IMR-90 (cell line): Measurements from ENCODE around the gene IL4R. TPM values are rescaled to one million over a fixed set of nuclear protein-coding genes. Genes with fewer than 3 reads are reported as not detected.

Experiments
- ATAC-seq: fragments of 200-7000 bp; cut with Tn5 transposase; 2 replicates; pipeline ENCODE4 v1.9.1; 2020; ENCODE audit warnings: low read depth, mild to moderate bottlenecking, moderate library complexity
- BruUV-seq: library from RNA; stranded (reverse); fragments of 400-500 nt; replicated peaks from 2 replicates; lab custom pipeline; 2021; lab: Mats Ljungman, UMichigan
- CTCF ChIA-PET: fragments of 300-600 bp; formaldehyde crosslinking; extraction: SDS; loops from one replicate; lab custom pipeline; 2021; ENCODE audit warnings: antibody characterized with exemption; lab: Yijun Ruan, JAX
- POLR2A ChIA-PET: fragments of 300-600 bp; sonication (Branson Sonifier 250); formaldehyde crosslinking; loops from one replicate; lab custom pipeline; 2022; ENCODE audit warnings: antibody characterized with exemption; ENCODE audit not compliant: unreplicated experiment; lab: Charles Lee
- DNase-seq: peaks from one replicate; pipeline ENCODE4 v3.0.0; 2013
- H2AFZ ChIP-seq: replicated peaks from 2 replicates; pipeline ENCODE3; 2013; ENCODE audit warnings: low read length, mild to moderate bottlenecking; ENCODE audit not compliant: poor library complexity
- H2AK5ac ChIP-seq: 2 replicates; pipeline ENCODE4 v1.6.1; 2013; ENCODE audit warnings: low read depth, low read length, inconsistent platforms
- H2AK9ac ChIP-seq: replicated peaks from 2 replicates; pipeline ENCODE3; 2013; ENCODE audit warnings: mild to moderate bottlenecking, low read depth, low read length, moderate library complexity; ENCODE audit not compliant: poor library complexity
- H2BK120ac ChIP-seq: 2 replicates; pipeline ENCODE4 v1.6.1; 2013; ENCODE audit warnings: low read depth, low read length, inconsistent platforms
- H2BK15ac ChIP-seq: 3 replicates; pipeline ENCODE4 v1.6.1; 2013; ENCODE audit warnings: low read depth, low read length, inconsistent platforms
- H2BK20ac ChIP-seq: 2 replicates; pipeline ENCODE4 v1.6.1; 2013; ENCODE audit warnings: low read depth, mild to moderate bottlenecking, inconsistent platforms, low read length, moderate library complexity
- H2BK5ac ChIP-seq: 2 replicates; pipeline ENCODE4 v1.6.1; 2013; ENCODE audit warnings: mild to moderate bottlenecking, low read depth, low read length, inconsistent platforms; ENCODE audit not compliant: poor library complexity, severe bottlenecking
- H3K14ac ChIP-seq: replicated peaks from 2 replicates; pipeline ENCODE4 v1.6.1; 2013; ENCODE audit warnings: low read depth, low read length, inconsistent platforms
- H3K18ac ChIP-seq: 2 replicates; pipeline ENCODE4 v1.6.1; 2013; ENCODE audit warnings: low read depth, low read length, control low read depth
- H3K23ac ChIP-seq: 2 replicates; pipeline ENCODE4 v1.6.1; 2013; ENCODE audit warnings: low read depth, low read length, inconsistent platforms
- H3K27ac ChIP-seq: 2 replicates; pipeline ENCODE4 v1.5.1; 2013; ENCODE audit warnings: mild to moderate bottlenecking, control low read depth, low read length; ENCODE audit not compliant: insufficient read depth
- H3K27me3 ChIP-seq: 2 replicates; pipeline ENCODE4 v1.6.1; 2013; ENCODE audit warnings: low read length; ENCODE audit not compliant: control insufficient read depth, insufficient read depth
- H3K36me3 ChIP-seq: 2 replicates; pipeline ENCODE4 v1.6.1; 2013; ENCODE audit warnings: low read length, mixed read lengths; ENCODE audit not compliant: control insufficient read depth, insufficient read depth
- H3K4ac ChIP-seq: 2 replicates; pipeline ENCODE4 v1.6.1; 2013; ENCODE audit warnings: low read depth, low read length, inconsistent platforms
- H3K4me1 ChIP-seq: 2 replicates; pipeline ENCODE4 v1.6.1; 2013; ENCODE audit warnings: low read length, mixed read lengths; ENCODE audit not compliant: control insufficient read depth, insufficient read depth
- H3K4me2 ChIP-seq: 2 replicates; pipeline ENCODE4 v1.6.1; 2013; ENCODE audit warnings: low read depth, mild to moderate bottlenecking, control low read depth, low read length, moderate library complexity
- H3K4me3 ChIP-seq: 2 replicates; pipeline ENCODE4 v1.5.1; 2013; ENCODE audit warnings: low read depth, mild to moderate bottlenecking, control low read depth, low read length, moderate library complexity; ENCODE audit not compliant: insufficient read depth
- H3K56ac ChIP-seq: 2 replicates; pipeline ENCODE4 v1.6.1; 2013; ENCODE audit warnings: low read length, inconsistent platforms; ENCODE audit not compliant: insufficient read depth; ENCODE audit errors: extremely low read depth
- H3K79me1 ChIP-seq, 2 experiments: 2 replicates each; pipeline ENCODE4 v1.6.1; 2013; ENCODE audit warnings: low read length in 2 of 2, inconsistent platforms in 1 of 2, low read depth in 1 of 2
- H3K9ac ChIP-seq: 2 replicates; pipeline ENCODE4 v1.6.1; 2013; ENCODE audit warnings: low read depth, low read length, control low read depth
- H3K9me1 ChIP-seq: 2 replicates; pipeline ENCODE4 v1.6.1; 2013; ENCODE audit warnings: low read length, inconsistent platforms; ENCODE audit not compliant: insufficient read depth
- H3K9me3 ChIP-seq: 2 replicates; pipeline ENCODE4 v1.6.1; 2013; ENCODE audit warnings: low read length; ENCODE audit not compliant: control insufficient read depth, insufficient read depth
- H4K20me1 ChIP-seq: 2 replicates; pipeline ENCODE4 v1.6.1; 2013; ENCODE audit warnings: low read length, inconsistent platforms; ENCODE audit not compliant: insufficient read depth
- H4K5ac ChIP-seq: 2 replicates; pipeline ENCODE4 v1.6.1; 2013; ENCODE audit warnings: mild to moderate bottlenecking, low read depth, low read length, control low read depth
- H4K8ac ChIP-seq, 2 experiments: 2 replicates each; pipeline ENCODE4 v1.6.1; 2013; ENCODE audit warnings: low read depth in 2 of 2, low read length in 2 of 2, control low read depth in 1 of 2, inconsistent platforms in 1 of 2
- H4K91ac ChIP-seq: 2 replicates; pipeline ENCODE4 v1.6.1; 2013; ENCODE audit warnings: low read depth, low read length, inconsistent platforms; ENCODE audit not compliant: insufficient read depth
- BHLHE40 ChIP-seq: fragments of 150-350 bp; IDR thresholded peaks from 2 replicates; pipeline ENCODE4 v1.6.1; 2016; ENCODE audit warnings: mild to moderate bottlenecking, low read depth, low read length
- CEBPB ChIP-seq: IDR thresholded peaks from 2 replicates; pipeline ENCODE4 v1.6.1; 2012; ENCODE audit warnings: low read depth, low read length, improper control_type of control experiment
- CTCF ChIP-seq: conservative IDR thresholded peaks from 2 replicates; pipeline ENCODE4 v1.5.1; 2012; ENCODE audit warnings: mild to moderate bottlenecking, low read depth, low read length, improper control_type of control experiment
- ELK1 ChIP-seq: fragments of 150-350 bp; IDR thresholded peaks from 2 replicates; pipeline ENCODE4 v1.6.1; 2016; ENCODE audit warnings: low read depth, mild to moderate bottlenecking, low read length, moderate library complexity, borderline replicate concordance
- FOS ChIP-seq: fragments of 150-350 bp; IDR thresholded peaks from 2 replicates; pipeline ENCODE4 v1.6.1; 2016; ENCODE audit warnings: low read depth, low read length
- MAFK ChIP-seq: IDR thresholded peaks from 2 replicates; pipeline ENCODE4 v1.6.1; 2012; ENCODE audit warnings: low read depth, low read length, improper control_type of control experiment
- MXI1 ChIP-seq: IDR thresholded peaks from 2 replicates; pipeline ENCODE4 v1.6.1; 2012; ENCODE audit warnings: low read depth, mild to moderate bottlenecking, low read length, moderate library complexity, borderline replicate concordance
- NFE2L2 ChIP-seq: fragments of 150-350 bp; IDR thresholded peaks from 2 replicates; pipeline ENCODE4 v1.6.1; 2016; ENCODE audit warnings: low read depth, mild to moderate bottlenecking, low read length
- POLR2A ChIP-seq: IDR thresholded peaks from 2 replicates; pipeline ENCODE4 v1.6.1; 2012; ENCODE audit warnings: mild to moderate bottlenecking, low read depth, low read length
- RAD21 ChIP-seq: IDR thresholded peaks from 2 replicates; pipeline ENCODE4 v1.6.1; 2012; ENCODE audit warnings: low read length, improper control_type of control experiment
- RCOR1 ChIP-seq: IDR thresholded peaks from 2 replicates; pipeline ENCODE4 v1.6.1; 2012; ENCODE audit warnings: mild to moderate bottlenecking, low read length, improper control_type of control experiment; ENCODE audit not compliant: insufficient replicate concordance
- USF2 ChIP-seq: fragments of 150-350 bp; IDR thresholded peaks from 2 replicates; pipeline ENCODE4 v1.6.1; 2017; ENCODE audit warnings: mild to moderate bottlenecking, antibody characterized with exemption, low read length, low read depth
- WGBS, 2 experiments: methylation state at CpG; one replicate each; pipeline versions ENCODE4 v1.1.5 to v1.1.7; 2013; ENCODE audit warnings: missing lambda C conversion rate in 2 of 2; ENCODE audit not compliant: insufficient read length in 1 of 2; ENCODE audit errors: extremely low coverage in 2 of 2; 5-methylcytosine and 5-hydroxymethylcytosine counted together
- dilution Hi-C: fragments of 300-500 bp; cut with HindIII; formaldehyde crosslinking; loops from one replicate; pipeline ENCODE4 v1.14.3; 2018; ENCODE audit warnings: low sequenced_read_pairs; ENCODE audit not compliant: unreplicated experiment
- in situ Hi-C: fragments of 300-500 bp; cut with MboI; formaldehyde crosslinking; loops from 3 replicates; pipeline ENCODE4 v1.14.3; 2019; ENCODE audit warnings: low sequenced_read_pairs, inconsistent platforms, mixed read lengths
- intact Hi-C: fragments of 100-400 bp; cut with micrococcal nuclease; formaldehyde crosslinking; loops from 2 replicates; pipeline ENCODE4 v1.10.0; 2022
- polyA plus RNA-seq, 3 experiments: library from polyadenylated mRNA; depleted of rRNA; stranded (reverse); fragments of >200 nt; gene quantifications; 2 replicates each; pipeline ENCODE4 v1.2.3, GENCODE V29; 2012; ENCODE audit warnings: low replicate concordance in 1 of 3
- total RNA-seq: library from RNA; depleted of rRNA; stranded (reverse); fragments of >200 nt; gene quantifications from 2 replicates; pipeline ENCODE4 v1.2.3, GENCODE V29; 2012

Gene IL4R
- total and polyA plus RNA-seq, 2 of the 4 experiments (the other 2 are of a cell fraction), result 6.3 to 18.7 TPM

- H3K9ac ChIP-seq, result no peak overlapping the region
- H3K4ac ChIP-seq, result peak overlapping the region; percentile 99
- TF ChIP-seq RCOR1 (no peak), MXI1 (no peak), FOS (no peak), MAFK (no peak), CEBPB (no peak), NFE2L2 (no peak), ELK1 (no peak), CTCF (no peak), POLR2A (no peak), RAD21 (no peak), USF2 (no peak), BHLHE40 (no peak)
- WGBS, 2 experiments, result 100% methylated on average over 1 of the region's 7 CpGs; no CpG with 5 or more reads in 1 of the 2 experiments
- H3K9me3 ChIP-seq, result no peaks in the 10 kb centered on the region
- no peak overlapping the region for H3K4me3 ChIP-seq
- H3K27me3 ChIP-seq, result no peaks in the 10 kb centered on the region
- peaks cover 13% of the 10 kb centered on the region for H3K4me1 ChIP-seq
- no peak overlapping the region for H3K4me2 ChIP-seq
- intact Hi-C loops, result no loop called here
- H4K20me1 ChIP-seq, result no peaks in the 10 kb centered on the region
- no peak overlapping the region; the same call in 1 of the 2 replicates for H4K5ac ChIP-seq
- H3K18ac ChIP-seq, result no peak overlapping the region
- in situ Hi-C loops, result no loop called here
- peak overlapping the region; percentile 53 for H2BK20ac ChIP-seq
- no peak overlapping the region for H2BK5ac ChIP-seq
- no peaks in the 10 kb centered on the region for H3K36me3 ChIP-seq
- no peak overlapping the region for H3K56ac ChIP-seq
- H3K79me1 ChIP-seq, result peaks cover 0 to 12% of the 10 kb centered on the region in 2 experiments; a peak in 1 of 4 replicates
- BruUV-seq, result no TSS peak
- peaks cover 28% of the 10 kb centered on the region for H3K9me1 ChIP-seq
- dilution Hi-C loops, result no loop called here
- no peak for ATAC-seq
- DNase-seq, result no peak
- ChIA-PET CTCF (interaction anchor here (0.7 kb wide), 1 partner anchor 63 kb away, joined by 4 read pairs; no protein-coding TSS in a partner anchor), POLR2A (no interaction called here)
- H4K8ac ChIP-seq, result peak overlapping the region in 1 of 2 experiments; percentile 47; a peak in 2 of 4 replicates
- peak overlapping the region; percentile 96; the same call in 1 of the 3 replicates for H2BK15ac ChIP-seq
- H4K91ac ChIP-seq, result peak overlapping the region; percentile 44
- H2AK9ac ChIP-seq, result no peak overlapping the region
- H3K14ac ChIP-seq, result peak overlapping the region; percentile 72
- H2AK5ac ChIP-seq, result peak overlapping the region; percentile 98
- 0 out of 2 replicates have a peak overlapping the region, but pooled peaks have one; percentile 53 for H3K23ac ChIP-seq
- no peak overlapping the region for H3K27ac ChIP-seq
- peak overlapping the region; percentile 5 for H2AFZ ChIP-seq
- peak overlapping the region; percentile 99; the same call in 1 of the 2 replicates for H2BK120ac ChIP-seq
These were observed 28.7 kb upstream of the IL4R start for GRCh38 chr16:27284865-27285675.
